Testis (tissue), 3 donors: ENCODE results near the gene MAP3K19. TPM values are rescaled to one million over a fixed set of nuclear protein-coding genes. Genes with fewer than 3 reads are reported as not detected.

Source experiments
- DNase-seq: peaks from one replicate; pipeline ENCODE4 v3.0.0-alpha.2; 2019
- H3K27ac ChIP-seq, 2 donors: fragments of 200-600 bp; sonication (generic); one replicate each; pipeline ENCODE4 v1.5.1; 2019
- H3K27me3 ChIP-seq: fragments of 200-600 bp; sonication (generic); one replicate; pipeline ENCODE4 v1.5.1; 2019
- H3K36me3 ChIP-seq: fragments of 200-600 bp; sonication (generic); one replicate; pipeline ENCODE4 v1.5.1; 2017; ENCODE audit warnings: low read depth; ENCODE audit errors: missing control alignments
- H3K4me1 ChIP-seq: fragments of 200-600 bp; sonication (generic); one replicate; pipeline ENCODE4 v1.5.1; 2019
- H3K4me3 ChIP-seq, 2 donors: fragments of 200-600 bp; sonication (generic); one replicate each; pipeline ENCODE4 v1.5.1; 2017 to 2019
- H3K9me3 ChIP-seq: fragments of 200-600 bp; sonication (generic); one replicate; pipeline ENCODE4 v1.5.1; 2017
- POLR2A ChIP-seq: fragments of 450-650 bp; IDR thresholded peaks from one replicate; pipeline ENCODE4 v1.6.1; 2017; ENCODE audit warnings: antibody characterized with exemption, mild to moderate bottlenecking, moderate library complexity
- WGBS, 2 donors: methylation state at CpG; one replicate each; pipeline ENCODE4 v1.1.5; 2018; 5-methylcytosine and 5-hydroxymethylcytosine counted together
- intact Hi-C: fragments of 100-400 bp; cut with DNase I; formaldehyde crosslinking; loops from one replicate; pipeline ENCODE4 v1.15.1; 2023; ENCODE audit warnings: low total_unique reads
- polyA plus RNA-seq: library from polyadenylated mRNA; stranded (reverse); fragments of 350-450 nt; fragmentation: Illumina TruSeq; extraction: RNeasy Lipid Tissue Mini Kit (QIAGEN cat#74804); gene quantifications from one replicate; pipeline ENCODE4 v1.2.3, GENCODE V29; 2014; ENCODE audit warnings: low read depth, low replicate concordance; ENCODE audit not compliant: insufficient read depth
- total RNA-seq, 2 donors: library from RNA; depleted of rRNA; stranded (reverse); fragments of >200 nt; gene quantifications; one replicate each; pipeline ENCODE4 v1.2.3, GENCODE V29; 2016
- TF ChIP-seq, protein P1 (sequence below), 3 experiments: fragments of 450-650 bp in 2 of 3; fragments of 200-600 bp in 1 of 3; sonication (generic) in 1 of 3; IDR thresholded peaks; one replicate each; pipeline ENCODE4 v1.5.1; 2016 to 2019; ENCODE audit warnings: antibody characterized with exemption in 3 of 3, mild to moderate bottlenecking in 2 of 3, moderate library complexity in 1 of 3

The MAP3K19 gene
- total and polyA plus RNA-seq, 3 donors from 2014 or later = 6.8 to 15.1 (median 9.8) TPM

DNA sequence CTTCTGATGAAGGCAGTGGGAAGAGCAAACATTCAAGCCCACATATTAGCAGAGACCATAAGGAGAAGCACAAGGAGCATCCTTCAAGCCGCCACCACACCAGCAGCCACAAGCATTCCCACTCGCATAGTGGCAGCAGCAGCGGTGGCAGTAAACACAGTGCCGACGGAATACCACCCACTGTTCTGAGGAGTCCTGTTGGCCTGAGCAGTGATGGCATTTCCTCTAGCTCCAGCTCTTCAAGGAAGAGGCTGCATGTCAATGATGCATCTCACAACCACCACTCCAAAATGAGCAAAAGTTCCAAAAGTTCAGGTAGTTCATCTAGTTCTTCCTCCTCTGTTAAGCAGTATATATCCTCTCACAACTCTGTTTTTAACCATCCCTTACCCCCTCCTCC, 93.2 kb downstream of the MAP3K19 start:
- Histone ChIP-seq H3K4me3 (no peak overlapping the region), H3K27me3 (no peaks in the 10 kb centered on the region), H3K4me1 (no peaks in the 10 kb centered on the region), H3K27ac (no peak overlapping the region), H3K36me3 (no peaks in the 10 kb centered on the region), H3K9me3 (no peaks in the 10 kb centered on the region)
- DNase-seq = no peak
- intact Hi-C loops = no loop called here
- 96 to 97% methylated on average over 5 of the region's 5 CpGs for WGBS, 2 donors
- TF ChIP-seq POLR2A = no peak
- TF ChIP-seq, protein P1, sequence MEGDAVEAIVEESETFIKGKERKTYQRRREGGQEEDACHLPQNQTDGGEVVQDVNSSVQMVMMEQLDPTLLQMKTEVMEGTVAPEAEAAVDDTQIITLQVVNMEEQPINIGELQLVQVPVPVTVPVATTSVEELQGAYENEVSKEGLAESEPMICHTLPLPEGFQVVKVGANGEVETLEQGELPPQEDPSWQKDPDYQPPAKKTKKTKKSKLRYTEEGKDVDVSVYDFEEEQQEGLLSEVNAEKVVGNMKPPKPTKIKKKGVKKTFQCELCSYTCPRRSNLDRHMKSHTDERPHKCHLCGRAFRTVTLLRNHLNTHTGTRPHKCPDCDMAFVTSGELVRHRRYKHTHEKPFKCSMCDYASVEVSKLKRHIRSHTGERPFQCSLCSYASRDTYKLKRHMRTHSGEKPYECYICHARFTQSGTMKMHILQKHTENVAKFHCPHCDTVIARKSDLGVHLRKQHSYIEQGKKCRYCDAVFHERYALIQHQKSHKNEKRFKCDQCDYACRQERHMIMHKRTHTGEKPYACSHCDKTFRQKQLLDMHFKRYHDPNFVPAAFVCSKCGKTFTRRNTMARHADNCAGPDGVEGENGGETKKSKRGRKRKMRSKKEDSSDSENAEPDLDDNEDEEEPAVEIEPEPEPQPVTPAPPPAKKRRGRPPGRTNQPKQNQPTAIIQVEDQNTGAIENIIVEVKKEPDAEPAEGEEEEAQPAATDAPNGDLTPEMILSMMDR (IDR thresholded peaks at IDR 0.05) = no peak

GRCh38 chr2:134952608-134953007, 94.6 kb downstream of the MAP3K19 start:
- no peak for DNase-seq
- intact Hi-C loops = no loop called here

DNA sequence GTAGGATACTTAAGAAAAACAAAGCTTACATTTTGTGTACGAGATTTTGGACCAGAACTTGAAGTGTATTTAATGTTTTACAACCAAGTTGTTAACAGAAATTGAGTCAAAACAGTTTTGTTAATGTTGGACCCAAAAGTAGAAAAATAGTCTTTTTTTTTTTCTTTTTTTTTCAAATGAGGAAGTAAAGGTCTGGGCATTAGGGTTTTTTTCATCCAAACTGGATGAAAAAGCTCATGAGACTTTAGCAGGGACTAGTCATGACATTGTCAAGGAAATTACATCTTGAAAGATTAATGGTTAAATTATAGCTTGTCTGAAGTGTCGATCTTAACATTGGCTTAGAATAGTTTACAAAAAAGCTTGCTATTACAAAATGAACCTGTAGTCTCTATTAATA, 96.4 kb downstream of the MAP3K19 start:
- H3K36me3 ChIP-seq = no peaks in the 10 kb centered on the region
- WGBS, 2 donors = 87 to 91% methylated on average over 2 of the region's 2 CpGs

More at GRCh38 chr2:134952608-134953007, 94.6 kb downstream of the MAP3K19 start:
- WGBS, 2 donors = 94 to 96% methylated on average over 3 of the region's 3 CpGs
- no peak overlapping the region for H3K27ac ChIP-seq
- no peak for TF ChIP-seq POLR2A
- TF ChIP-seq, protein P1 (IDR thresholded peaks at IDR 0.05) = no peak
- H3K4me1 ChIP-seq = no peaks in the 10 kb centered on the region
- H3K4me3 ChIP-seq = no peak overlapping the region
- H3K27me3 ChIP-seq = no peaks in the 10 kb centered on the region
- no peaks in the 10 kb centered on the region for H3K9me3 ChIP-seq
- no peaks in the 10 kb centered on the region for H3K36me3 ChIP-seq

DNA sequence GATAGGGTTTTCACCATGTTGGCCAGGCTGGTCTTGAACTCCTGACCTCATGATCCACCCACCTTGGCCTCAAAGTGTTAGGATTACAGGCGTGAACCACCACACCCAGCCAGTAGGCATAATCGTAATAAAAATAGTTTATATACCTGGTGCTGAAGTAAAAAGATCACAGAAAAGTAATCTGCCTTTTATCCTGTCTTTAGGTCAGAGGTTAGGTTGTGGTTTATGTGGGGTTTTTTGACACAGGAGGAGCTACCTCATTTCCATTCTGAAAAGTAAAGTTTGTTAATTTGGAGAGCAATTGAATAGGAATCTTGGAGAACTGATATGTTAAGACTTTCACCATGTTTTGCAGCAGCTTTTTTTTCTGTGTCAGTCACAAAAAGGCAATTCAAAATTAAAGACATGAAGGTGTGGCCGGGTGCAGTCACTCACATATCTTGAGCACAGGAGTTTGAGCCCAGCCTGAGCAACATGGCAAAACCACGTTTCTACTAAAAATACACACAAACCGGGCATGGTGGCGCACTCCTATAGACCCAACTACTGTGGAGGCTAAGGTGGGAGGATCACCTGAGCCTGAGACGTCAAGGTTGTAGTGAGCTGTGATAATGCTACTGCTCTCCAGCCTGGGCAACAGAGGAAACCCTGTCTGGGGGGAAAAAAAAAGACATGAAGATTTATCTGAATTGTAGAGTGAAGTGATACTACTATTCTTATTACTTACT, 97.1 kb downstream of the MAP3K19 start:
- Histone ChIP-seq H3K4me1 (no peaks in the 10 kb centered on the region), H3K27me3 (no peaks in the 10 kb centered on the region), H3K27ac (no peak overlapping the region), H3K9me3 (no peaks in the 10 kb centered on the region), H3K36me3 (no peaks in the 10 kb centered on the region), H3K4me3 (no peak overlapping the region)
- TF ChIP-seq, protein P1 (IDR thresholded peaks at IDR 0.05) = no peak
- no peak for TF ChIP-seq POLR2A
- intact Hi-C loops = no loop called here
- WGBS, 2 donors = 88% methylated on average over 7 of the region's 7 CpGs
- DNase-seq = no peak

More for the DNA sequence above, 96.4 kb downstream of the MAP3K19 start:
- Histone ChIP-seq H3K27me3 (no peaks in the 10 kb centered on the region), H3K9me3 (no peaks in the 10 kb centered on the region), H3K4me3 (no peak overlapping the region), H3K27ac (no peak overlapping the region), H3K4me1 (no peaks in the 10 kb centered on the region)
- intact Hi-C loops = no loop called here
- no peak for DNase-seq
- TF ChIP-seq POLR2A = no peak
- TF ChIP-seq, protein P1 (IDR thresholded peaks at IDR 0.05) = no peak

DNA sequence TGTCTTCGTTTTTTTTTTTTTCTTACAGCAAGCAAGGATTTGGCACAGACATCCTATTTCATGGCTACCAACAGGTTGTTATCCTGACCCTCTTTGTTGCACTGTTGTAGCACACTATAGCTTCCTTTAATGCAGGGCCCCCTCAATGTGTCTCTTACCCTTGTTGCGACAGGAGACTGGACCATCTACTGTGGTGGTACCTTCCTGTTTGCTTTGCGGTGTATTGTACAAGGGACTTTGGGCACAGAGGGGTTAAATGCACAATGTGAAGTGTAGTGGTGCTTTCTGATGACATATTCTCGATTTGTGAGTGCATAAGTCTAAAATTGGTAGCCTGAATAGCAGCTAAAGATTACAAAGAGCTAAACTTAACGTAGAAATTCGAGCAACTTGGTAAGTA, 101.2 kb downstream of the MAP3K19 start:
- 83 to 87% methylated on average over 6 of the region's 6 CpGs for WGBS, 2 donors
- intact Hi-C loops = no loop called here
- no peaks in the 10 kb centered on the region for H3K36me3 ChIP-seq

More for the DNA sequence above, 101.2 kb downstream of the MAP3K19 start:
- Histone ChIP-seq H3K27ac (no peak overlapping the region), H3K4me3 (no peak overlapping the region), H3K4me1 (no peaks in the 10 kb centered on the region), H3K9me3 (no peaks in the 10 kb centered on the region), H3K27me3 (no peaks in the 10 kb centered on the region)
- no peak for DNase-seq
- no peak for TF ChIP-seq POLR2A
- TF ChIP-seq, protein P1 (IDR thresholded peaks at IDR 0.05) = no peak
